Measurements from ENCODE around the gene ZFP36.

ZFP36 gene

DNA sequence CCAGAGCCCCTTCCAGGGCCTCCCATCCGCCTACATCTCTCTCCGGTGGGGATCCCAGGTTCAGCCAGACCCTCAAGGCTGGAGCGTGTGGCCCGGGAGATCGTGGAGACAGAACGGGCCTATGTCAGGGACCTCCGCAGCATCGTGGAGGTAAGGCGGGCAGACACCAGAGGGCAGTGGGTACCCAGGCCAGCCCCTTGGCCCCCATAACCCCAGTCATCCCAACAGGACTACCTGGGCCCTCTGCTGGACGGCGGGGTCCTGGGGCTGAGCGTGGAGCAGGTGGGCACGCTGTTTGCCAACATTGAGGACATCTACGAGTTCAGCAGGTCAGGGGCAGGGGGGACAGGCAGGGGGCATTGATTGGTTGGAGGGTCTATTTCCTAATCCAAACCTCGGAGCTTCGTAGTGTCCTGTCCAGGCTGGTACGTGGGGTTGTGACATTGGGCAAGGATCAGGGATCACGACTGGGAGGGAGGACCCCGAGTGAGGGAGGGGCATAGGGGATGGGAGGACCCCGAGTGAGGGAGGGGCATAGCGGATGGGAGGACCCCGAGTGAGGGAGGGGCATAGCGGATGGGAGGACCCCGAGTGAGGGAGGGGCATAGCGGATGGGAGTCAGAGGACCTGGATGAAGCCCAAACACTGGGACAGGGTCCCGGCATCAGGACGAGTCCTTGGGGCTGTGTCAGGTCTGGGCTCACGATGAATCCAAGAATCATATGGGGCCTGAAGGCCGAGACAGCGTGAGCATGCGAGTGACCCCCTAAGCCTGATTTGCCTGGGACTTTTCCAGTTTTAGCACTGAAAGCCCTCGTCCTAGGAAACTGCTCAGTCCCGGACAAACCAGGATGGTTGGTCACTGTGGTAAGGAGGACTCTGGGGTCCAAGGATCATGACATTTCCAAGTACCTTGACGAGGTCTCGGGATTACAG, 8.7 kb downstream of the ZFP36 start:
- no peak for DNase-seq (ENCODE audit: extremely low read depth in 1 of 2, low read depth in 1 of 2)

DNA sequence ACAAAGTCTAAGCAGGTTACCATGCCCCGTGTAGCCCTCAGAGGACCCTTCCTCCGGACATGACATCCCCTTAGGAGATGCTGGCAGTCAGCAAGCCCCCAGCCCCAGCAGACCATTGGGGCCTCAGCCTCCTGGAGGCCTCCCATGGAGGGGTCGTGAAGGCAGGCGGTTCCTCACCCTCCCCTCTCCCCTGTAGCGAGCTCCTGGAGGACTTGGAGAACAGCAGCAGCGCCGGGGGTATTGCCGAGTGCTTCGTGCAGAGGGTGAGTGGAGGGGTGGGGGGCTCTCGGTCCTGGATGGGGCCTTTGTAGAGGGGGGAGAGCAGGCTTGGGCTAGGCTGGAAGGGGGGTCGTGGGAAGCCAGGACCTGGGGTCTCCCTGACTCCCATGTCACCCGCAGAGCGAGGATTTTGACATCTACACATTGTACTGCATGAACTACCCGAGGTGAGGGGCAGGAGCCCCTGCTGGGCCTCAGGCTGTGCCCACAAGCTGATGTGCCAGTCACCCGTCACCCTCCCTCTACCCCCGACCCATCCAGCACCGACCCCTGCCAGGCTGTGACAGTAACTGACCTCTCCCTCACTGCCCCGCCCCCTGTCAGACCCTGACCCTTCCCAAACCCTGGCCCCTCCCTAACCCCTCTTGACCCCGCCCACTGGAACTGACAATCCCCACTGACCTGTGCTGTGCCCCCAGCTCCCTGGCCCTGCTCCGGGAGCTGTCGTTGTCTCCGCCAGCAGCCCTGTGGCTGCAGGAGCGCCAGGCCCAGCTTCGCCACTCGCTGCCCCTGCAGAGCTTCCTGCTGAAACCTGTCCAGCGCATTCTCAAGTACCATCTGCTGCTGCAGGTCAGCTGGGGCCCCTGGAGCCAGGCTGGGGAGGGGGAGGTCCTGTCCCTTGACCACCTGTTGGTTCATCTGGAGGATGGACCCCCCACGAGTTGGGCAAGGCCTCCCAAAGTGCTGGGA, 9.8 kb downstream of the ZFP36 start:
- DNase-seq (ENCODE audit: extremely low read depth in 1 of 2, low read depth in 1 of 2), result no peak

DNA sequence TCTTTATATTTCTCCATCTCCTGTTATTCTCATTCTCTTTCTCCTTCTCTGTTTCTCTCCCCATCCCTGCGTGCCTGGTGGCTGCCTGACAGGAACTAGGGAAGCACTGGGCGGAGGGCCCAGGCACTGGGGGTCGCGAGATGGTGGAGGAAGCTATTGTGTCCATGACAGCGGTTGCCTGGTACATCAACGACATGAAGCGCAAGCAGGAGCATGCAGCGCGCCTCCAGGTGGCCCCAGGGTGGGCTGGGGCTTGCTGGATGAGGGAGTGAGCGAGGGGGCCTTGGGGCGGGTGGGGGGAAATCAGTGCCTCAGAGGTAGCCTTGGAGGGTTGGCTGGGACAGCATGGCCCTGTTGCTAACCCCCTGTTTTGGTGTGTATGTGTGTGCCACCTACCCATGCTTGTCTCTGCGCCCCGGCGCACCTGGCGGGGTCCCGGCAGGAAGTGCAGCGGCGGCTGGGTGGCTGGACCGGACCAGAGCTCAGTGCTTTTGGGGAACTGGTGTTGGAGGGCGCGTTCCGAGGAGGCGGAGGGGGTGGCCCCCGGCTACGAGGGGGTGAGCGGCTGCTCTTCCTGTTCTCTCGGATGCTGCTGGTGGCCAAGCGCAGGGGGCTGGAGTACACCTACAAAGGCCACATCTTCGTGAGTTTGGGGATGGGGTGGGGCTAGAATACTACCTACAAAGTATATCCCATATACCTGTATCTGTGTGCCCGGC, 11.0 kb downstream of the ZFP36 start:
- DNase-seq (ENCODE audit: extremely low read depth in 1 of 2, low read depth in 1 of 2), result no peak

DNA sequence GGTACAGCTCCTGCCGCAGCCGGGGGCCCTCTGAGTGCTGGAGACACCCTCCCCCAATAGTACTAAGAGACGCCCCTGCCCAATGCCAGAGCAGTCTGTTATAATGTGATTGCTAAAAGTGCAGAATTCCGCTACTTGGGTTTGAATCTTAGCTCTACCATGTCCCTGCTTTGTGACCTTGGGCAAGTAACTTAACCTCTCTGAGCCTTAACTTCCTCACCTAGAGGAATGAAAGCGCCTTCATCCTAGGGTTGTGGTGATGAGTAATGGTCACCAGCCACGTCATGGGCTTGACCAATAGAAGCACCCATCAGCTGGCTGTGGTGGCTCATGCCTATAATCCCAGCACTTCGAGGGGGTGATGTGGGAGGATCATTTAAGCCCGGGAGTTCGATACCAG, 12.4 kb downstream of the ZFP36 start:
- no peak for DNase-seq (ENCODE audit: extremely low read depth in 1 of 2, low read depth in 1 of 2)

DNA sequence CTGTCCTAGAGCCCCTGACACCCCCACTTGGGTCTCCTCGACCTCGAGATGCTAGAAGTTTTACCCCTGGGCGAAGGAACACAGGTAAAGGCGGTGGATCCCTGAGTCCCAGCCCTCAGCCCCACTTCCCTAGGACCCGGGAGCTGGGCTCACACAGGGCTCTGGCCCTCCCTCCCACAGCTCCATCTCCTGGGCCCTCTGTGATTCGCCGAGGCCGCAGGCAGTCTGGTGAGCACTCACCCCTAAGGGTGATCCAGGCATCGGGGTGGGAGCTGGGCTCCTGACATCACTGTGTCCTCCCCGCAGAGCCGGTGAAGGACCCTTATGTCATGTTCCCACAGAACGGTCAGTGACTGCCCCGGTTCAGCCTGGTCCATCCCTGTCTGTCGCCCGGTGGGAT, 14.1 kb downstream of the ZFP36 start:
- no peak for DNase-seq (ENCODE audit: extremely low read depth in 1 of 2, low read depth in 1 of 2)

DNA sequence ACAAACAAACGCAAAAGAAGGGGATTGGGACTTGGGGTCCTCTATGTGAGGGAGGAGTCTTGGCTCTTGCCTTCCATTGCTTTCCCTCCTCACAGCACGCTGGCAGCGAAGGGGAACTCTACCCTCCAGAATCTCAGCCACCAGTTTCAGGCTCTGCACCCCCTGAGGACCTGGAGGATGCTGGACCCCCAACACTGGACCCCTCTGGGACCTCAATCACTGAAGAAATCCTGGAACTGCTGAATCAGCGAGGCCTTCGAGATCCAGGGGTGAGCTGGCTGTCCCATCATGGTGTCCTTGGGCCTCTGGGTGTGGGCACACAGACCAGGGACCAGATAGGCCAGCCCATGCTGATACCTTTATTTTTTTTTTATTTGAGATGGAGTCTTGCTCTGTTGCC, 15.4 kb downstream of the ZFP36 start:
- DNase-seq (ENCODE audit: extremely low read depth in 1 of 2, low read depth in 1 of 2), result no peak

DNA sequence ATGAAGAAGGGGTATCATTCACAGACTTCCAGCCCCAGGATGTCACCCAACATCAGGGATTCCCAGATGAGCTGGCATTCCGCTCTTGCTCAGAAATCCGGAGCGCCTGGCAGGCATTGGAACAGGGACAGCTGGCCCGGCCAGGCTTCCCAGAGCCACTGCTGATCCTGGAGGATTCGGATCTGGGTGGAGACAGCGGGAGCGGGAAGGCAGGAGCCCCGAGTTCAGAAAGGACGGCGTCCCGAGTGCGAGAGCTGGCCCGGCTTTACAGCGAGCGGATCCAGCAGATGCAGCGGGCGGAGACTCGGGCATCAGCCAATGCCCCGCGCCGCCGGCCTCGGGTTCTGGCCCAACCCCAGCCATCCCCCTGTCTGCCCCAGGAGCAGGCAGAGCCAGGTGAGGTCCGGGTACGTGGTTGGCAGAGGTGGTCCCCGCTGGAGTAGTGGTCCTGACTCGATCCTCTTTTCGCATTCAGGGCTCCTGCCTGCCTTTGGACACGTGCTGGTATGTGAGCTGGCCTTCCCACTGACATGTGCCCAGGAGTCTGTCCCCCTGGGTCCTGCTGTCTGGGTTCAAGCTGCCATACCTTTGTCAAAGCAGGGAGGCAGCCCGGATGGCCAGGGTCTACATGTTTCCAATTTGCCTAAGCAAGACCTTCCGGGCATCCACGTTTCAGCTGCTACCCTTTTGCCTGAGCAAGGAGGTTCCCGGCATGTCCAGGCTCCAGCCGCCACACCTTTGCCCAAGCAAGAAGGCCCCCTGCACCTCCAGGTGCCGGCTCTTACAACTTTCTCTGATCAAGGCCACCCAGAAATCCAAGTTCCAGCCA, 16.8 kb downstream of the ZFP36 start:
- no peak for DNase-seq (ENCODE audit: extremely low read depth in 1 of 2, low read depth in 1 of 2)

DNA sequence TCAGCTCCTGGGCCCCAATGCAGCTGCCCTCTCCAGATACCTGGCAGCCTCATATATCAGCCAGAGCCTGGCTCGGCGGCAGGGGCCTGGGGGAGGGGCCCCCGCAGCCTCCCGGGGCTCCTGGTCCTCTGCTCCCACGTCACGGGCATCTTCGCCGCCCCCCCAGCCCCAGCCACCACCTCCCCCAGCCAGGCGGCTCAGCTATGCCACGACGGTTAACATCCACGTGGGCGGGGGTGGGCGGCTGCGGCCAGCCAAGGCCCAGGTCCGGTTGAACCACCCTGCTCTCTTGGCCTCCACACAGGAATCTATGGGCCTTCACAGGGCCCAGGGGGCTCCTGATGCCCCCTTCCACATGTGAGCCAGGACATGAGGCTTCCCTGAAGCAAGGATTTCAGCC, 18.3 kb downstream of the ZFP36 start:
- no peak for DNase-seq (ENCODE audit: extremely low read depth in 1 of 2, low read depth in 1 of 2)

DNA sequence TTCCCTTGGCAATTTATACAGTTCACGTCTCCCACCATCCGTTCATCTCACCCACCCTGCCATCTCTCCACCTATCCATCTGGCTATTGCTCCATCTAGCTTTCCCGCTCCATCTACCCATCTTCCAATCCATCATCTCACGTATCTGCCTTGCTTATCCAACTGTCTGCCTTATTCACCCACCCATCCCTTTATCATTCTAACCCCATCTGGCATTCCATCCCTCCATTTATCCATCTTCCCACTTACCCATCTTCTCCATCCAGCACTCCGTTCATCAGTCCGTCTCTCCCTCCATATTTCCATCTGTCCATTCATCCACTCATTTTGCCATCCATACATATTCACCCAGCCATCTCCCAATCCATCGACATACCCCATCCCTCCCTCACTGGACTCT, 19.1 kb downstream of the ZFP36 start:
- no peak for DNase-seq (ENCODE audit: extremely low read depth in 1 of 2, low read depth in 1 of 2)

DNA sequence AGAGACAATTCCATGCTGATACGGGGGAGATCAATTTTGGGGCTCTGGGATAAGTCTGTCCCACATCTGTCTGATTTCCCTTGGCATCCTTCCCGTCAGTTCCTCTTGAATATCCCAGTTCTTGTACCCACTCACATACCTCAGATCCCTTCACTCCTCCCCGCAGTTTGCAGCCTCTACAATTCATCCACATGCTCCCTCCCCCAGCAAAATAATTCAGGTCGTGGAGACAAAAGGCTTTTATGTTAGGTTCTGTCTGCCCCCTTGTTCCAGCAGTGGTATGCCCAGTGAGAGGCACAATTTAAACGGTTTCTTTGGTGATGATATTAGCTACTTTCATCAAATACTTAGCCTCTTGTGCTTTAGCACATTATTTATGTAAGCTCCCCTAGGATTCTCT, 19.5 kb downstream of the ZFP36 start:
- no peak for DNase-seq (ENCODE audit: extremely low read depth in 1 of 2, low read depth in 1 of 2)

DNA sequence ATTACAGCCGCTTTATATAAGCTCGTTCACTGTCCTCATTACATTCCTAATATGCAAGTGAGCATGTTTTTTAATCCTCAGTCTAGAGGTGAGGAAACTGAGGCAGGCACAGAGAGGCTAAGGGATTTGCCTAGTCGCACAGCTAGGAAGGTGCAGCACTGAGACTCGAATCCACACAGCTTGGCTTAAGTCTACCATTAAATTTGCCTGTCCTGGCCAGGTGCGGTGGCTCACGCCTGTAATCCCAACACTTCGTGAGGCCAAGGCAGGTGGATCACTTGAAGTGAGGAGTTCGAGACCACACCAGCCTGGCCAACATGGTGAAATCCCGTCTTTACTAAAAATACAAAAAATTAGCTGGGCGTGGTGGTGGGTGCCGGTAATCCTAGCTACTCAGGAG, 21.1 kb downstream of the ZFP36 start:
- DNase-seq (ENCODE audit: extremely low read depth in 1 of 2, low read depth in 1 of 2), result no peak

DNA sequence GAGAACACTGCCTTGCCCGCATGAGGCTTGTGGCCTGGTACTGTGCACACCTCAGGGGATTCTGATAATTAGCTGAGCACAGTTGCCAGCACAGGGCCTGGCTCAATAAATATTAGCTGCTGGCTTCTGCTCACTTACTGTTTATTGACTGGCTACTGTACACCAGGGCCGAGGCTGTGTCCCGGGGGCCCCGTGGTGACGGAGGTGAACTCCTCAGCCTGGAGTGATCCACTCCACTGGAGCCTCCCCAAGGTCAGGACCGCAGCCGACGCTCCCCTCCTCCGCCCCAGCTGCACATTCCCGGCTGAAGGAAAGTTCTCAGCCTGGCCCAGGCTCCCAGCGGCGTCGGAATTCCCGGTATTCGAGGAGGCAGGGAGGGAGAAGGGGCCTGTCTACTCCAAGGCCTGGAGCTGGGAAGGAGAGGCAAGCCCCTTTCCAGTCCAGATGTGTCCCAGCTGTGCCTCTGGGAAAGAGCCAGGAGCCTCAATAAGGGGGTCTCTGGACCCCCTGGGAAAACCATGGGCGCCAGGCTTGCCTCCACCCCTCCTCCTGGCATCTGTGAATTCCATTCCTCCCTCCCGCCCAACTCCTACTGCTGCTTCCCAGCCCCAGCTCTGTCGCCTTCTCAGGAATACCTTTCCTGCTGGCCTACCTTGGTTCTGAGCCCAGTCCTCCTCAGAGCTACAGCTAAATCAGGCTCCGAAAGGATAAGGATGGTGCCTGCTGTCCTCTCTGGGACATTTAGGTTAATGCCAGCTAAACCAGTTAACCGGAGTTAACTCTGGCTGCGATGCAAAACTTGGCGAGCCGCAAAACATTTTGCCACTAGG, 21.9 kb downstream of the ZFP36 start:
- no peak for DNase-seq (ENCODE audit: extremely low read depth in 1 of 2, low read depth in 1 of 2)

DNA sequence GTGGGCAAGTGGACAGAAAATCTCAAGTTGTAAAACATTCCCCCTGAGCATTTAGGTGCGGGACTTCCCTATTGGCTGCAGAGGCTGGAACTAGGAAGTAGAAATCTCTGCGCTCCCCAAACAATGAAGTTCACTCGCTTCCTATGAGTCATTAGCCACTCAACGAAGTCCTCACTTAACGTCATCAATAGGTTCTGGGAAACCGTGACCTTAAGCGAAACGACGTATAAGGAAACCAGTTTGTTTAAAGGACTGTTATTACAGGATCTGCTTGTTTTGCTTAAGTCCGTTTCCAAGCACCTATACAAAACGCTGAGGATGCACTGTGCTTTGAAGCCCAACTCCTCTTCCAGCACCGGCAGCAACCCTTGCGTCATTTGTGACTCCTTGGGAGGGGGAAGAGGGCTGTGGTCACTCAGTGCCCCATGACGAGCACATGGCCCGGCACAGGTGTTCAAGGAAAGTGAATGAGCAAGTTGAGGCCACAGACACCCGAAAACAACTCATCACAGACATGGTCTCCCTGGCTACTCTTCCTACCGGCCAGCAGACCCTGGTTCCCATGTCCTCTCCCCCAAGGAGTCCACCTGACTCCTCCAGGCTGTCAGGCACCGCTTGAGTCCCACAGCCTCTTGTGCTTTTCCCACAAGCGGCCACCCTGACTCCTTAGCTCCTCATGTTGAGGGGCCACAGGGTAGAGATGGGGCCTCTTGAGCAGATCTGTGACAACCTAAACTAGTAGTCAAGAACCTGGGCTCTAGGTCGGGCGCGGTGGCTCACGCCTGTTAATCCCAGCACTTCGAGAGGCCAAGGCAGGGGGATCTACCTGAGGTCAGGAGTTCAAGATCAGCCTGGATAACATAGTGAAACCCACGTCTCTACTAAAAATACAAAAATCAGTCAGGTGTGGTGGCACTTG, 24.3 kb downstream of the ZFP36 start:
- no peak for DNase-seq (ENCODE audit: extremely low read depth in 1 of 2, low read depth in 1 of 2)

DNA sequence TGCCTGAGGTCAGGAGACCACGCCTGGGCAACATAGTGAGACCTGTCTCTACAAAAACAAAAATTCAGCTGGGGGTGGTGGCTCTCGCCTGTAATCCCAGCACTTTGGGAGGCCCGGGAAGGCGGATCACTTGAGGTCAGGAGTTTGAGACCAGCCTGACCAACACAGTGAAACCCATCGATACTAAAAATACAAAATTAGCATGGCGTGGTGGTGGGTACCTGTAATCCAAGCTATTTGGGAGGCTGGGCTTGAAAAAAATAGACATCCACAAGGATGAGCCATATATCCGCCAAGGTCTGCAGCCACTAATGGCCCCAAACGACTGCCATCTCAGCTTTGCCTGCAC, 26.0 kb downstream of the ZFP36 start:
- DNase-seq (ENCODE audit: extremely low read depth in 1 of 2, low read depth in 1 of 2), result no peak

DNA sequence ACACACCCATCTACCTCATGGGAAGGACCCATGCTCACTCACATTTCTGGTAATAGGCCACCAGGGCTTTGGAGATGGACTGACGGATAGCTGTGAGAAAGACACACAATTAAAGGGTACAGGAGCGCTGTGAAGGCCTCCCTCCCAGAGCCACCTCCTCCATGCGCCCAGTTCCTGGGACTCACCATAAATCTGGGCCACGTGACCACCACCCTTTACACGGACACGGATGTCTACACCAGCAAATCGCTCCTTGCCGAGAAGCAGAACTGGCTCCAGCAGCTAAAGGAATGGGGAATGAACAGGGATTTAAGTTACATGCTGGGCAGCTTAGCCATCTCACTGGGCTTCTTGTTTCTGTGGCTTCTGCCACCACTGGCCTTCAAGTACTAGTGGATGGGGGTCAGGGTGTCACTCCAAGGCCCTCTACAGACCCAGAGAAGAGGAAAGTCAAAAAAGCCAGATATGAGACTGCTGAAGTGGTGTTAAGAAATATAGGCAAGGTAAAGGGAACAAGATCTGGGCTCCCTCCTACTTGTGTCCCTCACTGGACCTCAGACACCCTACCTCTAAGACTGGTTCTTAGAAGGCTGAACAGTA, 26.9 kb downstream of the ZFP36 start:
- no peak for DNase-seq (ENCODE audit: extremely low read depth in 1 of 2, low read depth in 1 of 2)

DNA sequence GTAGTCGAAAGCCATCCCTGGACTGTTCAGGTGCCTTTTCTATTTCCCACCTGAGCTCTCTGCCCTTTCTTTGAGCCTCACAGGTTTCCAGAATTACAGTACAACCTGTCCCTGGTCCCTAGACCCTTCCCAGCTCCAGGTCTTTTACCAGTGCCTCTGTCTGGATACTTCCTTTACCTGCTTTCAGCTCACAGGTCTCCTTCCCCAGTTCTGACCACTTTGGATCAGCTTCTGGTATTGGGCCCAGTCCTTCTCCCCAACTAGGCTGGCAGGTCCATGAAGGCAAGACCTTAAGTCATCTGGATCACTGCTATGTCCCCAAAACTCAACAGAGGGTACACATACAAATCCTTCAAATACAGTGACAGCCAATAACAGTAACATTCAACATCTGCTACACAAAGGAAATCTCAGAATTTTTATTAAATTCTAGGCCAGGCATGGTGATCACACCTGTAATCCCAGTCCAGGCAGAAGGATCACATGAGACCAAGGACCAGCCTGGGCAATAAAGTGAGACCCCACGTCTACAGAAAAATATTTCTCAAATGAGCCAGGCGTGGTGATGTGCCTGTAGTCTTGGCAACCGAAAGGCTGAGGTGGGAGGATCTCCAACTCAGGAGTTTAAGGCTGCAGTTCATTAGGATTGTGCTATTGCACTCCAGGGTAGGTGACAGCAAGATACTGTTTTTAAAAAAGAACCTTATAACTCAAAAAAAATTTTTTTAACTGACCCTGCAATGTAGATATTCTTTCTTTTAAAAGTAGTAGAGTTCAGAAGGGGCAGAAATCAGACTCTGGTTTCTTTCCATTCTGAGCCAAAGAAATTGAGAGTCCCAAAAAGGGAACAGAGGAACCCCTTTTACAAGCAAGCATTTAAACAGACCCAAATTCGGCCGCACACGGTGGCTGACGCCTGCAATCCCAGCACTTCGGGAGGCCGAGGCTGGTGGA, 27.8 kb downstream of the ZFP36 start:
- no peak for DNase-seq (ENCODE audit: extremely low read depth in 1 of 2, low read depth in 1 of 2)
